ENCODE results near the gene TTLL13. TPM values are rescaled to one million over a fixed set of nuclear protein-coding genes. Genes with fewer than 3 reads are reported as not detected.

TTLL13 gene
- total and polyA plus RNA-seq, 10 donors = 0.03 to 1.8 (median 0.17) TPM; not detected in 3

- Histone ChIP-seq H3K36me3 (peaks cover 0 to 41% (median 4%) of the 10 kb centered on the region in 6 donors), H3K27ac (peak overlapping the region in 7 of 8 donors; percentile 84 to 94 (median 88)), H3K9me3 (no peaks in the 10 kb centered on the region), H3K4me1 (peaks cover 30 to 88% (median 70%) of the 10 kb centered on the region in 6 donors), H3K27me3 (replicated peaks in 1 of 7) (no peaks in the 10 kb centered on the region), H3K4me3 (peak overlapping the region; percentile 62 to 95 (median 89))
- WGBS, 5 donors = 16 to 36% (median 19%) methylated on average over 12 to 25 of the region's 25 CpGs
- TF ChIP-seq POLR2A (IDR thresholded peaks at IDR 0.05) = no peak
- TF ChIP-seq POLR2AphosphoS5 (IDR thresholded peaks at IDR 0.05) = no peak
- TF ChIP-seq CTCF (IDR thresholded peaks at IDR 0.05 in 8 of 11, conservative IDR thresholded peaks at IDR 0.05 in 3 of 11) = no peak
- peak; percentile 82 for DNase-seq
- intact Hi-C loops (cut with DNase I; ENCODE audit: low total_unique reads) = no loop called here
Measured at GRCh38 chr15:90201944-90202375, 47.4 kb upstream of the TTLL13 start.

GRCh38 chr15:90202929-90203328 lies 46.4 kb upstream of the TTLL13 start:
- peak overlapping the region in 4 of 8 donors; percentile 87 to 95 (median 90) for H3K4me3 ChIP-seq
- no peaks in the 10 kb centered on the region for H3K9me3 ChIP-seq
- H3K4me1 ChIP-seq = peaks cover 30 to 97% (median 74%) of the 10 kb centered on the region in 6 donors
- peak overlapping the region in 3 of 8 donors; percentile 91 to 94 (median 93) for H3K27ac ChIP-seq
- TF ChIP-seq CTCF (IDR thresholded peaks at IDR 0.05 in 8 of 11, conservative IDR thresholded peaks at IDR 0.05 in 3 of 11) = no peak
- no peaks in the 10 kb centered on the region for H3K27me3 ChIP-seq (replicated peaks in 1 of 7)
- H3K36me3 ChIP-seq = peaks cover 0 to 49% (median 8%) of the 10 kb centered on the region in 6 donors
- DNase-seq = no peak
- intact Hi-C loops (cut with DNase I; ENCODE audit: low total_unique reads) = no loop called here
- 87 to 97% (median 94%) methylated on average over 4 of the region's 4 CpGs for WGBS, 5 donors

GRCh38 chr15:90203473-90203872 lies 45.9 kb upstream of the TTLL13 start:
- no peaks in the 10 kb centered on the region for H3K27me3 ChIP-seq (replicated peaks in 1 of 7)
- intact Hi-C loops (cut with DNase I; ENCODE audit: low total_unique reads) = no loop called here
- no peaks in the 10 kb centered on the region for H3K9me3 ChIP-seq
- peaks cover 30 to 97% (median 77%) of the 10 kb centered on the region in 6 donors for H3K4me1 ChIP-seq
- peak overlapping the region in 3 of 8 donors; percentile 37 to 94 (median 93) for H3K27ac ChIP-seq
- peak; percentile 57 for DNase-seq
- TF ChIP-seq POLR2A (IDR thresholded peaks at IDR 0.05) (no peak), CTCF (IDR thresholded peaks at IDR 0.05 in 8 of 11, conservative IDR thresholded peaks at IDR 0.05 in 3 of 11) (no peak), POLR2AphosphoS5 (IDR thresholded peaks at IDR 0.05) (no peak)
- WGBS, 5 donors = 96 to 98% (median 97%) methylated on average over 4 to 7 of the region's 7 CpGs
- H3K36me3 ChIP-seq = peaks cover 0 to 54% (median 8%) of the 10 kb centered on the region in 6 donors
- H3K4me3 ChIP-seq = peak overlapping the region in 2 of 8 donors; percentile 90 to 95

- TF ChIP-seq CTCF (IDR thresholded peaks at IDR 0.05 in 8 of 11, conservative IDR thresholded peaks at IDR 0.05 in 3 of 11) = no peak
- TF ChIP-seq POLR2AphosphoS5 (IDR thresholded peaks at IDR 0.05) = peak; percentile 36 to 61 (median 52)
- Histone ChIP-seq H3K36me3 (peaks cover 0 to 59% (median 8%) of the 10 kb centered on the region in 6 donors), H3K27me3 (replicated peaks in 1 of 7) (no peaks in the 10 kb centered on the region), H3K4me1 (peaks cover 30 to 97% (median 78%) of the 10 kb centered on the region in 6 donors), H3K27ac (peak overlapping the region in 4 of 8 donors; percentile 37 to 94 (median 66)), H3K9me3 (no peaks in the 10 kb centered on the region), H3K4me3 (peak overlapping the region in 1 of 8 donors; percentile 95)
- peak; percentile 65 for DNase-seq
- intact Hi-C loops (cut with DNase I; ENCODE audit: low total_unique reads) = no loop called here
- WGBS, 5 donors = 53 to 69% (median 65%) methylated on average over 8 of the region's 8 CpGs
Measured at GRCh38 chr15:90203922-90204321, 45.4 kb upstream of the TTLL13 start.

All from spleen (tissue), 11 donors.